ENCODE measurements around the gene HECW1.
"Not testable (repeated sequence)": the region's sequence is repeated elsewhere in the genome, so short reads cannot be mapped to it uniquely, and the experiment has no call there.

HECW1 gene

DNA sequence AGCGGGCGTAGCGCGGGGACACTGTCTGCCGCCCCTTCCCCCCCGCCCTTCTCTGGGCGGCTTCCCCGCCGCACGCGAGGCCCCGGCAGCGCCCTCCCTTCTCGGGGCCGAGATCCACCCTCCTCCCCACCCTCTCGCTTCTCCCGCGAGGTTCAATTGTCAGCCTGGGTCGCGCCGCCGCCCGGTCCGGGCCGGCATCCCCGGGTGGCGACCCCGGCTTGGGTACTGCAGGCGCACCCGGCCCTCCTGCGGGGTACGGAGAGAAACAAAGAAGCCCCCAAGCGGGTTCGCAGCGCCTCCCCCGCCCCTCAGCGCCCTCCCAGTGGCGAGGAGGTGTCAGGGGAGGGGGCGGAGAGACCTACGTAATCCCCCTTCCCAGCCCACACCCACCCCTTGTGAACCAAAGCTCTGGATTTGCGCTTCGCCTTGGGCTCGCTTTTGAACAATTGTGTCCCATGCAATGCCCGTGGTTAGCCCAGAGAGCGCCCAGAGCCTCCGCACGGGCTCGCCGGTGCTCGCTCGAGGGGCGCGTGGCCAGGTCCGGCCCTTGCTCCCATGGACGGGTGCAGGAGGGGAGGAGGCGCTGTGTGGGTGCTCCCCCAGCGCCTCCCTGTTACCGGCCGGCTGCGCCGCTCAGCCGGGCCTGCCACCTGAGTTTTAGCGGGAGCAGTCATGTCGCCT, 634 bp downstream of the HECW1 start:
- no peak for DNase-seq (ENCODE audit: low spot score)

DNA sequence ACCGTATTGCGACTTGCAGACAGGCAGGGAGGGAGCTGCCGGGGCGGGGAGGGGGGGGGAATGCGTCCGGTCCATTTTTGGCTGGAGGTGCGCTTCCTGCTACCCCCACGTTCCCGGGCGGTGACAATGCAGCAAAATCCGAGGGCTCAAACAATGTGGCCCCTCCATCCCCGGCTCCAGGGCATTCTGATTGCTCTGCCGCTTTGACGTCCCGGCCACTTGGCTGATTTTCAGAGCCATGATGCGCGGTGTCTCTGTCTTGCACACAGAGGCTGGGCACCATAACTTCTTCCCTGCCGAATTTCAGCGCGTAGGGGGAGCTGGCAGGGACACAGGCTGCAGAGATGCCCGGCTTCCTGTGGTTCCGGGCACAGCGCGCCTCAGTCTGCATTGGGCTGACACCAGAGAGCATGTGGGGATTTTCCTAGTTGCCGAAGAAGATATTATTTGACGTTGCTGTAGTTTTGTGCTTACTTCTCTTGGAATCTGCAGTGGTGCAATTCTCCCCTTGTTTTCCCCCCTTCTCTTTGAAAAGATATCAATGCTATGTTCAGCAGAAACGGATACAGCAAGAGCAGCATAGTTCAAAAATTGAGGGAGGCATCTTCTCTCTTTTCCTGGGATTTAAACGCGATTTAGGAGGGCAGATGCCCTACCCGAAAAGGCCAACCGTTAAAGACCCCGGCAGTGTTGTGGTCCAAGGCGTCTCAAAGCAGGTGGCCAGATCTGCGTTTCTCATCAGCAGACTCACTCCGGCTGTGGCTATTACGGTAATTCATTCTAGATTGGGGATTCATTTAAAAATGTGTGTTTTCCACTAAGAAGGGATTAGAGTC, 1.4 kb downstream of the HECW1 start:
- no peak for DNase-seq (ENCODE audit: low spot score)

DNA sequence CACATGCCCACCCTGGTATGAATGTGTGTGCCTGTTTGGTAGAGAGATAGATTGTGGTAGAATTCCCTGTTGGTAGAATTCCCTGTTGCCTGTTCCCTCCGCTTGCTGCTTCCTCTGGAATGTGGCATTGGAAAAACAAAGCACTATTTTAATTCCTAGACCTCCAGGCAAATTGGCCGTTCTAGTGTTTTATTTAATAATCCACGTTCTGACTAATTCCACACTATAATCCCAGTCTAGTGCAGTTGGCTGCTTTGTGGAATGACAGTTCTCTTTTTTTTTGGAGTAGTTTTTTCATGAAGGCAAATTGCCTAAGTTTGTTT, 2.0 kb downstream of the HECW1 start:
- no peak for DNase-seq (ENCODE audit: low spot score)

DNA sequence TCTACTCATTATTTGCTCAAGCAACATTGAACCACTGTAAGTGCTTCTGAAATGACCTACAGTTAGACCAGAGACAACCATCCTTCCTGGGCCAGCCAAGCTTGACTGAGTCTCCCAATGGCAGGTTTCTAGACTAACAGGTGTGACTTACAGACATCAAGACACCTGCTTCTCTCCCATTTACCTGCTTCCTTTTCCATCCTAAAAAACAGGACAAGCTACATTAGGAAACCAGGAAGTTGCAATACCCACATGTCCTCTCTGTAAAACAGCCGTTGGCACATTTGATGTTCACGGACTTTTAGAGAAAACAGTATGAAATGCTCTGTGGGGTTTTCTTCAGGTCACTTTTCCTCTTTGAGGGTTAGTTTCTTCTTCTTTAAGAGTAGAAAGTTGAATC, 4.0 kb downstream of the HECW1 start:
- no peak for DNase-seq (ENCODE audit: low spot score)

DNA sequence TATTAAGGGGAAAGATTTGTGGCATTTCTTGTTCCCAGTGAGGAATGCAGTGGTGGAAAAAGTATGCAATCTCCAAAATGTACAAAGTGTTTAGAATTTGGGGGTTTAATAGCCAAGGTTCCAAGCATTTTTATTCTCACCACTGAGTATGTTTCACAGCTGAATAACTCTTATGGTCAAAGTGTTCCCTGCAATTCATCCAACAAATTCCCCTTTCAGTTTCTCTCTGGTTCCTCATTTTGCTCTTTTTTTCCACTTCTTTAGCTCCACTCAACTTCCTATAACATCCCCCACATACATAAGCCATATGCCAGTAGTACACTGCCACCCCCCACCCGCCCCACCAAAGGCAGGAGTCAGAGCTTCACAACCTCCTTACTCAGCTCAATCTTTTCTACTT, 4.6 kb downstream of the HECW1 start:
- no peak for DNase-seq (ENCODE audit: low spot score)

DNA sequence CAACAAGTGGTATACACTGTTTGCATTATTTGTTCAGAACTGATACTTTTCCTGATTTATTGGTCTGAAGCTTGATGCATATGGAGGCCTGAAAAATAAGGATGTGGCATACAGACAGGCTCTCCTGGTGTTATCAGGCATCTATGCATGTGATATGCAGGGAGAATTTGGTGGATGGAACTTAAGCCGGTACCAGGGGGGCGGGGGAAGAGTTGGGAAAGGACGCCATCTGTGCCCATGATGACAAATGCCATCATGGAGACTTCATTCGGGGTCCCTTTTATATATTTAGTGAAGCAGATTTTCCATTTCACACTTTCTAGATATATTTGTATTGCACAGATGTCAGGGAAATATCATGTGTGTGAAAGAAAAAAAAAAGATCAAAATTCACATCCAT, 5.4 kb downstream of the HECW1 start:
- DNase-seq (ENCODE audit: low spot score): no peak

DNA sequence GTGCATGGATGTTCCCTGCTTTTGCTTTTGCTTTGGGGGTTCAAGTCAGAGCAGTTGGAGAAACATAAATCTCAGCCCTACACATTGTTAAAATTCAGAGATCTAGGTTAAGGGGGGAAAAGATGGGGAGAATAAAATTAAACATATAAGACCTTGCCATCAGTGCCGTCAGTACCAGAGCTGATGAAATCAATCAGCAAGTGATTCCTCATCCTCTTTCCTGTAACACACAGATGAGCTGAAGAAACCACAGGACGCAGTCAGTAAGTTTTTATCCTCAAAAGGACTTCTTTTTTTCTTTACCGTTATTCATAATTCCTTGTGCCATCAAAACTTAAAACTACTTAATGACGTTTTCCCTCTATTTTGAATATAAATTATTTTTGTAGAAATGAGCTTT, 5.9 kb downstream of the HECW1 start:
- no peak for DNase-seq (ENCODE audit: low spot score)

DNA sequence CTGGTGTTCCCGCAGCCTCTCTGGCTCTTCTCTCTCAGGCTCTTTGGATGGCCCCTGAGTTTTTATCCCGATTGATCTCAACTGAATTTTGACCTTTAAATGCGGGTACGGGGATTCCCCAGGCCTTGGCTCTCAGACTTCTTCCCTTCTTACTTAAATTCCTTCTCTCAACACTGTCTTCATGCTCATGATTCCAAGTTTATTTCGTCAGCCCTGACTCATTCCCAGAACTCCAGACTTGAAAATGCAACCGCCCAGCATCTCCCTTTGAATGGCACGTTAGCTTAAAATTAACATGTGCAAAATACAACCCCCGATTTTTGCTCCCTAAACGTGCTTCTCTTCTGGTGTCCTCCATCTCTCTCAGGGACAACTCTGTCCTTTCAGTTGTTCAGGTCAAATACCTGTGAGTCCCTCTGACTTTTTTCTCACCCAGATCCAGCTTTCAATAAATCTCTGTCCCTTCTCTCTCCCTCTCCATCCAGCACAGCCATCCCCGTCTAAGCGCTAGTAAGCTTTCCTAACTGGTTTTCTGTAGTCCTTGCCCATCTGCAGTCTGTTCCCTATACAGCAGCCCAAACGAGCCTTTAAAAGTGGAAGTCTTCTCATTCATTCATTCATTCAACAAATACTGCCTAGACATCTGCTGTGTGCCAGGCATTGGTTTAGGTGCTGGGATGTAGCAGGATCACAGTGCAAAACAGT, 7.1 kb downstream of the HECW1 start:
- no peak for DNase-seq (ENCODE audit: low spot score)

DNA sequence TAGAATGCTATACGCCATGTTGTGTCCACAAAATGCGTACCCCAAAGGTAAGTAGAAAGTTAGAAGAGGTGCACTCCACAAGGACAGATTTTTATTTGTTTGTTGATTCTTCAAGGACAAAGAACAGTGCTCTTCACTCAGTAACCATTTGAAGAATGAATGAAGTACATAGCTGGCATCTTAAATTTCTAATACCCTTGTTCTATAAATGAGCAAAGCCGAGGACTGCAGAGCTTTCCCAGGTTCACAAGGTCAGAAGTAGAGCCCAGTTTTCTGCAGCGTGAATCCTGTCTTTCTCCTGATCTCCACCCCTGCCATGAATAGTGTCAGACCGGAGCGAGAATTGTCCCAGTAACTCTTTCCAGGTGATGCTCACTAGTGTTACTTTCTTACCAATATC, 9.5 kb downstream of the HECW1 start:
- no peak for DNase-seq (ENCODE audit: low spot score)

DNA sequence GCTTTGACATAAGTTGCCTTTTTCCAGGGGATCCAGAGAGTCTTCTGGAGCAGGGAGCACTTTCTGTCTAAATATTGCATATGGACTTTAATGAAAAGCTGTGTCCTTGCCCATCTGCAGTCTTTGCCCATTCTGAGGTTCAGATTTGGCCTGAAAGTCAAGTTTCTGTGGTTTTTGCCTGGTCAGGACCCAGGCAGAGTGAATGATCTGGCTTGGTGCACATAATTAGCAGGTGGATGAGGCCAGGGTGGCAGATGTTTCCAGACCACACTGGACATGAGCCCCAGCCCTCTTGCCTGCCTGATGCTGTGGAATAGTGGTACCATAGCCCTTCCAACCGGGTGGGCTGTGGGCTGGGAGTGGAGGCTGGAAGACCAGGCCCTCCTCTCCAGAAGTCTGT, 11.0 kb downstream of the HECW1 start:
- no peak for DNase-seq (ENCODE audit: low spot score)

DNA sequence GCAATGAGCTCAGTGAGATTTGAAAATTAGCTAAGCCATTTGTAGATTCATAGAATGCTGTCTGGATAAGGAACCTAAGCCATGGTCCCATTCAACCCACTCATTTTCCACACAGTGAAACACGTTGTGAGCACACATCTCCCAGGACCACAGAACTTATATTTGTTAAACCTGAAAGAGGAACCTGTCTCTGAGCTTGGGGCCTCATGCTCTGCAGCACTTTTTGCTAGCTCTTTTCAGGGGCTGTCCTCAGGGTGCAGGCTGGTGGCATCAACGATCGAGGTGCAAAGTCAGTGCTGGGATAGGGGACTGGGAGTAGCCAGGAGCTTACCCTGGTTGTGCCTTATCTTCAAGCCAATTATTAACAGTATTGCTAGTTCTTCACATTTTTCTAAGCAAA, 11.9 kb downstream of the HECW1 start:
- no peak for DNase-seq (ENCODE audit: low spot score)

DNA sequence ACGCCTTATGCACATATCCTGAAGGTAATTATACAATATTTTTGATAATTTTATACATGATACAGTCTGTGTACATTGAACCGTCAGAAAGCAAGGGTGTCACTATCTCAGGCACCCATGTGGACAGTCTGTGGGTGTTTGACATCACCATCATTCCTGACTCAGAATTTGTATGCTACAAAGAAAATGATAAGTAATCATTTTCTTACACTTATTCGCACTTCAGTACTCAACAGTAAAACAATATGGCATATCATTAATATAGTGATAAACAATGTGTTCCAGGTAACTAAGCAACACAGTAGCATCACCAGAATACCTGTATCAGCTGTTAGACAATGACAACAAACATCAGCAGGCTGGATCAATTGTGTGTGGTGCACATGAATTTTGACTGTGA, 17.9 kb downstream of the HECW1 start:
- DNase-seq (ENCODE audit: low spot score): no peak

DNA sequence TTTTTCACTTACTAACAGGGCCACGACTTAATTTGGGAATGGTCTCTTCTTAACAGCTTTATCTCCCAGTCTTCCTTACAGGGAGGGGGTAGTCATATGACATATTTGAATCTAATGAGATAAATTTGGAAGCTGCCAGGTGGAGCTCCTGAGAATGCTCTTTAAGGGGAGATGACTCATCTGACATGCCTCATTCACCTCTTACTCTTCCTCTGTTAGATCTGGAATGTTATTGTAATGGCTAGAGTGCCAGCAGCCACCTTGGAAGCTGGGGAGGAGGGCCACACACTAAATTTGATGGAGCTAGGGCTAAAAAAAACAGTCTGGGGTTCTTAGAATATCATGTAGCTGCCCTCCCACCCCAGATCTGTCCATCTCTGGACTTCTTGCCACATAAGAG, 22.7 kb downstream of the HECW1 start:
- no peak for DNase-seq (ENCODE audit: low spot score)

DNA sequence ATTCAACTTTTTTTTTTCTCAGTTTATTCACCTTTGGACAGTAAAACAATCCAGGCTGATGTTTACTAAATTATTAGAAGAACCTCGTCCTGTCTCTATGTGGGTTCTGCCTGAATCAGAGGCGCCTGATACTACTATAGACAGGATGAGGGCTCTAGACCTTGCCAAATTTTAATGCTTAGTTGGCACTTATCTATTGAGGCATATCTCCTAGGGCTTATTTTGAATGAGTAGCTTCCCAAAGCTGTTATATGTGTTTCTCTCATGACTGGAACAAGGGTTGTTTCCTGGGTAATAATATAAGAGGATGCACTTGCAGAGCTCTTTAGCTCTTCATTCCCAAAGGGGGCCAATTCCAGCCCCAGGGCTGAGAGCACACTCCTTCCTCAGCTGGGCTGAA, 23.6 kb downstream of the HECW1 start:
- DNase-seq (ENCODE audit: low spot score): no peak

DNA sequence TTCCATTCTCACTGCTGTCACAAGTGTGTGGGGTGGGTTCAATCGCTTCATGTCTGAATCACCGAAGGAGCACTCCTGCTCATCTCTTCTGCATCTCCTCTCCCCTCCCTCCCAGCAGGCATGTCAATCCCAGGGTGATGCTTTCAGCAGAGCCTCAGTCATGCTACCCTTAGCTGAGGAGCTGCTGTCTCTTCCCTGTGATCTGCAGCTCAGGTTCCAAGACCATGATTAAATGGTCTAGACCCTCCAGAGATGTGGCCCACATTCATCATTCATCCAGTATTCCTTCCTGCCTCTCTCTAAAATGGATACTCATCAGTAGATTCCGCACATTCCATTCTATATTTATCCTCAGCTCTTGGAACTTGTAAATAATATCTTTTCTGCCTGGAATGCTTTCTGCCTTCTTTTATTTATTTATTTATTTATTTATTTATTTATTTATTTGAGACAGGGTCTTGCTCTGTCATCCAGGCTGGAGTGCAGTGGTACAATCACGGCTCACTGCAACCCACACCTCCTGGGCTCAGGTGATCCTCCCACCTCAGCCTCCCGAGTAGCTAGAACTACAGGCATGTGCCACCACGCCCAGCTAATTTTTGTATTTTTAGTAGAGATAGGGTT, 24.8 kb downstream of the HECW1 start:
- not testable (repeated sequence) for DNase-seq (ENCODE audit: low spot score)

DNA sequence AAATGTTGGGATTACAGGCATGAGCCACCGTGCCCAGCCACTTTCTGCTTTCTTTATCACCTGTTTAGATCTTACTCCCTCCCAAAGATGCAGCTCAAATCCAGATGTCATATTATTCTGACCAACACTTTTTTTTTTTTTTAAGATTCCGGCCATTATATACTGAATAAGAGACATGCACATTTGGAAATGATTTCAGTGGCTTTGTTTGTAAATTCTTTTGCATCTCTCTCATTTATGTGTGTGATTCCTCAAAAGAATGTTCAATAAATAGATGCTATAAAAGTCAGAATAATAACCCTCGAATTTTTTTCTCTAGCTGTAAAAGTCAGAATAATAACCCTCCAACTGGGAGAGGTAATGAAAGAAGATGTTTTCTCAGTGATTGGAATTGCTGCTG, 25.4 kb downstream of the HECW1 start:
- DNase-seq (ENCODE audit: low spot score): no peak

DNA sequence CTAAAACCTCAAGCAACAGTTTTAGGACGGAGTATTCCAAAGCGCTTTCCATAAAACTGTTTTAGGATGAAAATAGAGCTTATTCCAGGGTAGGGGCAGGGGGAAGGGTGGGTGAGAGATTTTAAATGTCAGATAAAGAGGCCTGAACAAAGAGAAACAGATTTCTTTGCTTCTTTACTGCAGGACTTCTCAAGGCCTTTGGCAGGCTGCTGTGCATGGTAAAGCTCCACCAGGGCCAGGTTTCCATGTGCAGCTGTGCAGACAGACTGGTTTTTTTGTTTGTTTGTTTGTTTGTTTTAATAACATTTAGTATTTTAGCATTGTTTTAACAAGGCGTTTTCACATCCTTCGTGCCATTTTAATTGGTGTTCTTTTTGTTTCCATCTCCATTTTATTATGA, 26.3 kb downstream of the HECW1 start:
- DNase-seq (ENCODE audit: low spot score): no peak

DNA sequence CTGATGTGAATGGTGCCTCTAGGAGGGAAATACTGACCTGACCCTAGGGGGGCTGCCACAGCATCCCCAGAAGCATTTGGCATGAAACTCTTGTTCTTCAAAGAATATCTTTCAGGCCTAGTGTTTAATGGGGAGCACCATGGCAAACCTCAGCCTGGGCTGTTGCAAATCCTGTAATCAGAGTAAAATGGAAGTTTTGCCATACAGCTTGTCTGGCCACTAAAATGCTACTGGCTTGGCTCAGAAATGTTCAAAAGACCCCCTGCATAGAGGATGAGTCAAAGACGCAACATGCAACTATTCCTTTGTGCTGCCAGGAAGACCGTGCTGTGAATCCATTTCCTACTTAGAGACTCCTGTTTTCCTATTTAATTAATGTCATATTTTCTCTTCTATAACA, 26.7 kb downstream of the HECW1 start:
- DNase-seq (ENCODE audit: low spot score): no peak

DNA sequence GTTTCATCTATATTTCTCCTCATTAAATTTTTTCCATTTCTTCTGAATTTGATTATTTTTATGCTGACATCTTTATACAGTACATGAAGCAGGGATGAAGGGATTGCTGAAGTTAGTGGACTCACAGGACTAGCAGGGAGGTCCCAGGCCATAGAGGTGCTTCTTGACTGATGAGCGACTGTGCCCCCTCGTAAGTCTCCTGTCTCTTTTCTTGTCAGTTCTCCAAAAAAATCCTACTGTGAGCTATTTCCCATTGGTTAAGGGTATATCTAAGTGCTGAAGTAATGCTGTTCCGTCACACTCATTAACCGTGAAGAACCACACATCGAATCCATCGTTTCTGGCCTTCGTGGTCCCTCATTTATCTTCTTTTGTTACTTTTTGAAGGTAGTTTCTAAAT, 27.7 kb downstream of the HECW1 start:
- DNase-seq (ENCODE audit: low spot score): no peak

DNA sequence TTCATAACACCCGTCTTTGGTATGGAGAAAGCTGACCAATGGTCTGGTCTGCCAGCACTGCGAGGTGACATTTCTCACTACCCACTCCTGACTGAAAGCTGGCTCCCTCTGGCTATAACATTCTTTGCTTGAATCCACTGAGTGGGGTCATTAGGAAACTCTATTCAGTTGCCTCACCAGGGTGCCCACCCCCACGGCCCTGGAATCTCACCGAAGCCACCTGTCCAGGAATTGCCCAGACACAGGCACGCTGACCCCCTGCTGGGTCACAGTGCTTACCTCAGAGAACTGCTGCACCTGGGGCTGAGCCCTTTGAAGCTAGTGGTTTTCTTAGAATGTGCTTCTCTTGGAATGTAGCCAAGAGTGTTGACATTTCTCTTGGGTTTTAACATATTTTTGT, 28.6 kb downstream of the HECW1 start:
- no peak for DNase-seq (ENCODE audit: low spot score)

DNA sequence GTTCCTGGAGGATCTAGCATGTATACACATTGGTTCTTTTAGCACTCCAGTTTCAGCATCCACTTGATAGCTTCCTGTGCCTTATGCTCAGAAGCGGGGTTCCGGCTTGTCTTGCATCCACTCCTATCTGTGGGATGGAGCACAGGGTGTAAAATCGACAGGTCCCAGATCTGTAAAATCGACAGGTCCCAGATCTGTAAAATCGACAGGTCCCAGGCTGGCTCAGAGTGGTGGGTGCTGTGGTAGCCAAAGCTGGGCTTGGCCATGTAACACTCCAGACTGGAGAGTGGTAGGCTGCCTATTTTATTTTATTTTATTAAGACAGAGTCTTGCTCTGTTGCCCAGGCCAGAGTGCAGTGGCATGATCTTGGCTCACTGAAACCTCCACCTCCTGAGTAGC, 30.3 kb downstream of the HECW1 start:
- no peak for DNase-seq (ENCODE audit: low spot score)

DNA sequence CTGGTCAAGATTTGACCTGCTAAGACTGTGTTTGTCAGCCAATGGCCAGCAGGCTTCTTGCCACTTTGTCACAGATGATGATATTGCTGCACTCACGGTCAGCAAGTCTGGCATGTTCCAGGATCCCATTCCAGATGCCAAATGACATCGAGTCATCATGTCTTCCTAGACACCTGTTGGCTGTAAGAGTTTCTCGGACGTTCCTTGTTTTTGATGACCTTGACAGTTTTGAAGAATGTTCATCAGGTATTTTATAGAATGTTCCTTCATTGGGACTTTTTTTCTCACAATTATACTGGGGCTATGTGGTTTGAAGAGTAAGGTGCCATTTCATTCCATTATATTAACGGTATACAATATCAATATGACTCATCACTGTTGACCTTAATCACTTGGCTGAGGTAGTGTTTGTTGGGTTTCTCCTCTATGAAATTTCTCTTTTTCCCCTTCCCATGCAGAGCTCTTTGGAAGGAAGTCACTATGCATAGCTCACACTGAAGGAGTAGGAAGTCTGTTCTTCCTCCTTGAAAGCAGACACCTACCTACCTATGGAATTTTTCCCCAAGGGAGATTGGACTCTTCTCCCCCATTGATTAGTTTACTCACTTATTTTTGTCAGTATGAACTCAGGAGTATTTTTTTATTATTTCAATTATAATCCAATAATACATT, 31.6 kb downstream of the HECW1 start:
- DNase-seq (ENCODE audit: low spot score): no peak
